Measurements from ENCODE around the gene PFKFB2.

Gene PFKFB2

DNA sequence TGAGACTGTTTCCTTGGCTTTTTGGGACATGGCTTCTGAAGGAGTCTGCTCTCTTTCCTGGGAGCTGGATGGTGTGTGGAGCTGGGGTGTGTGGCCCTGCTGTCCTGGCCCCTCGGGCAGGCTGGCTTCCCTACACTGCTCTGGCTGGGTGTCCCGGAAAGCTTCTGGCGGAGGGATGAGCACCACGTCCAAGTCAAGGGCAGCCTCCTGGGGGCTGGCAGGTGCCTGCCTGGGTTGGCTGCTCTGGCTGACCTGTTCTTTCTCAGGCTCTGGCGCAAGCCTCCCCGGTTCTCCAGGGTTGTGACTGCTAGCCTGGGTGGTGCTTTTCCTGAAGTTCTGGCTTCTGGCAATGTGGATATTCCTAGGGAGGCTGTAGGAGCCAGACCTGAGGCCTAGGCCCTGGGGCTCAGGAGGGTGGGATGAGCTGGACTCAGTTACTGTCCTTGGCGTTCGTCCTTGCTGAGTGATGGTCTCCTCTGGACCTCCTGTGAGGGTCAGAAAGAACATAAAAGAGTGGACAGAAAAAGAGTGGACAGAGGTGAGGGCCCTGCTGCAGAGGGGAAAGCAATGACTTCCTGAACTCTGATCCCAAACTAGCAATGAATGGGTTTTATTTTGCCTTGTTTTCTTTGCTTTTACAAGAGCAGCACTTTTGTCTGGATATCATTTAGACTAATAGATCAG lies 29.9 kb upstream of the PFKFB2 start:
- no peak for DNase-seq

DNA sequence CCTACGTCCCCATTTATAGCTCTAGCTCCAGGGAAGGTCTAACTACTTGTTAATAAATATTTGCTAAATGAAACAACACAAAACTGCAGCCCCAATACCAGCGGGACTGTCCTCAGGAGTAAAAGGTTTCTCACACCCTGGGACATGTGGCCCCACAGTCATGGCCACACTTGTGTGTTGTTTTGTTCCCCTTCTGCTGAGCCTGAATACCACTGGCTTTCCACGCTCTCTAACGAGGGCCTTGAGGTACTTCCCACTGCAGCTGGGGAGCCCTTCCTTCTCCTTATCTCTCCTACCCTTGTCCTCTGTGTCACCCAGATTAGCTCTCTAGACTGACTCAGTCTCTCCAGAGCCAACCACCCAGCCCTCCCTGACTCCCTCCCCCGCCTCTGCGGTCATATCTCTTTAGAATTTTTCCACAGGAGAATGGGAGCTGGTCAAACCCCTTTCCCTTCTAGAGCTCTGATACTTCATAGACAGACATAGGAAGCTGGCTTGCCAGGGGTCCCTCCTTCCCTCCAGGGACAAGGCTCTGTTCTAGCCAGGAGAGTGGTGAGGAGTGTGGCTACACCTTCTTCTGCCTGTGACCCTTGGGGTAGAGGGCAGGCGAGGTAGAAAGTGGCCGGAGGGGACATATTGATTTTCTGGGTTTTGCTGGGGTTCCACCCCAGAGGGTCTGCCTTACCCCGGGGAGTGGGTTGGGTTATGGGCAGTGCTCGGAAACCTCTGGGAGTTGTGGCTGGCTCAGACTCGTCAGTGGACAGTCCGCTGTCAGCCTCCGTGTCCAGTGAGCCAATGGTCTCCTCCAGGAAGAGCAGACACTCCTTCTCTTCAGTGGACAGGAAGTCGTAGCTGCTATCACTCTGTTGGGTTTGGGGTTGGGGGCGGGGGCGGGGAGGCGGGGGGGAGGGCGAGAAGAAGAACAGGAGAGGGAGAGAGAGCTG lies 28.6 kb upstream of the PFKFB2 start:
- DNase-seq = no peak

DNA sequence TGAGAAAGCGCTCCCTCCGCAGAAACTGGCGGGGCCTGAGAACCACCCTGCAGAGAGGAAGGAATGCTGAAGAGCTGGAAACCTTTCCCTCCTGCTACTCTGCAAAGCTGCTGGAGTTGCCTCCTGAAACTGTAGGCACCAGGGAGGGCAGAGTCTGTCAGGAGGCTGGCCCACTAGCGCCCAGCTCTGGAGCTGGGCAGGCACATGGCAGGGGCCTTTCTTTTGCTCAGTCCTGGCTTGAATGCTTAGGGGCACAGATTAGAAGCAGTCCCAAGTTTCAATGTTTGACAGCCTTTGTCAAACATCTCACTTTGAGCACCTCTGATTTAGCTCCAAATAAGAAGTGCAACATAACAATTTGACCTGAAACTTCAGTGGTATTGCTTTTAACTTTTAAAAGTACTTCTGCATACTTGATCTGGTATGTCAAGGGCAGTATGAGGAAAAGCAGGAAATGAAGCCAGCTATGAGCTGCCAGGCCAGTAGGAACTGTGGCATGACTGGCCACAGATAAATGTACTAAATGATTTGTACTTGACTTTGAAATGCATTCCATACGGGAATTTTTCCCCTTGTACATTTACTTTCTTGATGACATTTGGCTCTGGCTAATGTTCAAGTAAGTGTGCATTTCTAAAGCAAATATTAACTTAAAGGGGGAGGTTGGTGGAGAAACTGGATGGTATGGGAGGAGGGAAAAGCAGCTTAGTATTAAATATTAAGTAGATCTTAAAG lies 27.8 kb upstream of the PFKFB2 start:
- no peak for DNase-seq

DNA sequence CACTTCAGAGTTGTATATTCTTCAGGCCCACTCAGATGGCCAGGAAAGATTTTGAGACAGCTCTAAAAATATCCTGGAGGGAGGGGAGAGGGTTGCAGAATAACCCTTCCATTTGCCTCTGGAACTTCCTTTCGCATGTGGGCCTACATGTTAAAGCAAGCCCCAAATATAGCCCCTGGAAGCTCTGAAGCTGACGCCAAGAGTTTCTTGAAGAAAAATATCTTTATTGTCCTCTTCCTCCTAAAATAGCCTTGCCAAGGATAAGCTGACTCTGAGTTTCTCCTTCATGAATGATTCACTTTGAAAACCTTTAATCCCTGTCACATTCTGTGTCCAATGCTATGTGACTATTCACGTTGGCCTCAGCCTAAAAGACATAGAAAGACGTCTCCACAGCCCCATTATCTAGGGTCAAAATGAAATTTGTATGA lies 27.0 kb upstream of the PFKFB2 start:
- no peak for DNase-seq

DNA sequence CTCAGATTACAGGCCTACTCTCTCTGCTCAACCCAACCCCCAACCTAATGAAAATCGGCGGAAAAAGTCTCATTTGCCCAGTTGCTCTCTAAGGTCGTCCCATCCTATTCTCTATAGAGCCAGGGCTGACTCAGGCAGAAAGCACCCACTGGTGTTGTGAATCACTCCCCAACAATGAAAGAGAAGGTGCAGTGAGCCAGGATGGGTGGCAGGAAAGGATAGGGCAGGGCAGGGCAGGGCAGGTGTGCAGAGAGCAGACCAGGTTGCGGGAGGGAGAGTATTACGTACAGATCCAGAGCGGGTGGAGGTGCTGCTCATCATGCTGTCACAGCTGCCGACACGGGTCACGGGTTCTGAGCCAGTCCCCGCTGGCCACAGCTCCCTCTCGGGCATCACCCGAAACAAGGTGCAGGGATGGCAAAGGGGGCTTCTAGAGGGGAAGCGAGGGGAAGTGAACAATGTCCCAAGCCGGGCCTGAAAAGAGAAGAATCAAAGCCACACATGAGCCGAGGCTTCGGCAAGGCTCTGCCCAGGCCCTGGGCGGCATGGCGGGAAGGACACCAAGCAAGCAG lies 25.8 kb upstream of the PFKFB2 start:
- no peak for DNase-seq

DNA sequence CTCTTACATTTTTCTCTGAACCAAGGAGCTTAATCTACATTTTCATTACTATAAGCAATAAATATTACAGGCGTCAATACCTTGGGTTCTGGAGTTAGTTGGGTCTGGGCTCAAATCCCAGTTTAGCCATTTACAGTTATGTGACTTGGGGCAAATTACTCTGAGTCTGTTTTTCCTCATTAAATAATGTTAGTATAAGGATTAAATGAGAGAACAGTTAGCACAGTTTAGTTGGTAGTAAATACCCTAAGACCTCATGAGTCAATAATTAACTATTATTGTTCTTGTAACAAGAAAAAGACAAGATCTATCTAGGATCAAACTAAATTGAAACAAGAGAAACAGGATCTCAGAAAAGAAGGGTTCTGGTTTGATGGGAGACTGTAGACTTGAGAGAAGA lies 25.2 kb upstream of the PFKFB2 start:
- DNase-seq = no peak

DNA sequence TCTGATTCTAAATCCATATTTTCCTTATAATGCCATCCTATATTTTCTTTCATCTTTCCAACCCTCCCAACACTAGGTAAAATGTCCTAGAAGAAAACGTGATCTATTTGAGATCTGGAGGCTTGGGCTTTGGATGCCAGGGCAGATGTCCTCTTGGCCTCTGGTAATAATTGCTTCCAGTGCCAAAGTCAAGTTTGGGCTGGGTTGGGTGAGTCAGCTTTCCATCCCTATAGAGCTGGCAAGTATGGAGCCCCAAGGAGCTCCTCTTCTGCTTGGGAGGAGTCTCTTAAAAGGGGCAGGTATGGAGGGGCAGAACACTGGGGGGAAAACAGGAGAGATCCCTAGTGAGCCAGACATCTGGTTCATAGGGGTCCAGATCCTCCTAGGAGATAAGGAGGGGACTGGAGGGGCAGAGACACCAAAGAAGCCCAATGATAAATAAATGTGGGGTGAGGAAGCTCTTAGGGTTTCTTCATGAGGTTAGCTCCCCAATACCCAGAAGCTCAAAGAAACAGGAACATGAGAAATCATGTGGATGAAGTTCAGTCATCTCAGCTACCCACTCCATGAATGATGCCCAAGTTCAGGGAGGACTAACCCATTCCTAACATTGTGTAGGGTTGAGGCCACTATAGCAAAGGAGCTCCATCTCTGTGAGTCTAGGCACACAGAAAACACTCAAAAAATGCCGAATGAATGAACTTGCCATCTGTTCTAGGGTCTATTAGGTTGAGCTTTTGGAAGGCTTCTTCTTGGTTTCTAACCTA lies 24.0 kb upstream of the PFKFB2 start:
- no peak for DNase-seq

DNA sequence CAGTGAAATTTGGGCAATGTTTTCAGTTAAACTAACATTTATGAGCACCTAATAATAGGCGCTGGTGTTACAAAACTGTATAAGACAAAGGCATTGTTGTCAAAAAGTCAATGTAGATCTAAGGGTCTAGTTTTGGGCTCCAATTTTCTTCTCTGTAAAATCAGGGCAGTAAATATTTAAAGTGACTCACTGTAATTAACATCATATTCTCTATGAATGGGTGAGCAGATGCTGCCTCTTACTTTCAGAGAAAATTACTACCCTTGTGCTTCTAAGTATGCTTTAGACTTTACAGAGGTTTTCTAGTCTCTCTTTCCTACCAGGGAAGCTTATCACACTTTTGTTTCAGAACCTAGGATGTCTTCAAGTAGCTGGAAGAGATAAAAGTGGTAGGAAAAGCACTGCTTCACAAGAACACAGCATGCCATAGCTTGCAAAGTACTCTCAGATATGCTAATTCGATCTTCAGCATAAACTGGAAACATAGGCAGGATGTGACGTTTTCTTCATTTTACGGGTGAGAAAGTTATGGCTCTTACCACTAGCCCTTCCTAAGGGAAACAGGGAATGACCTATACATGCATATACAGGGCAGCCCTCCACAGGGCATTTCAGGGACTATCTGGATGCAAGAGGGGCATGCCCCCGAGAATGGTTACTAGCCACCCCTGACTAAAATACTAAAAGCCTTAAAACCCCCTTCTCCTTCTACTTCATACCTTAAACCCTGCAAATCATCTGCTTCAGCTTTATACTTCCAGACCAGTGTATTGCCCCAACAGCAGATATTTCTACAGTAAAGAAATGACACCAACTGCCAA lies 23.2 kb upstream of the PFKFB2 start:
- no peak for DNase-seq

DNA sequence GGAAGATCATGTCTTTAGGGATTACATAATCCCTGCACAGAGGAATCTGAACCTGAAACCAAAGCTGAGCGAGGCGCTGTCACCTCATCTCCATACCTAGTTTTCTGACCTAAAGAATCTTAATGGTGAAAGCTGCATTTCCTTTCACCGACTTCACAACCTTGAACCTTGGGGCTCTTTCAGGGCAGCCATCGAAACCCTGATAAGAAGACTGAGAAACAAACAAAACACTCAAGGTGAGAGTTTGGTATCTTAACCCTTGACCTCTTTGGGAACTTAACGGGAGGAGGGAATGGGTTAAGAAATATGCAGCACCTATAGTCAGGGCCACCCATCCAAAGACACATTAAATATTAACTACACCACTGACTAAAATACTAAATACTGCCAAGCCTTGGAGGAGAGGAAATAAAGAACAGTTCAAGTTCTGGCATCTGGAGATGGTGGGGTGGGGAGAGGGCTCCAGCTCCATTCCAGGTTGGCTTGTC lies 22.5 kb upstream of the PFKFB2 start:
- DNase-seq = no peak

DNA sequence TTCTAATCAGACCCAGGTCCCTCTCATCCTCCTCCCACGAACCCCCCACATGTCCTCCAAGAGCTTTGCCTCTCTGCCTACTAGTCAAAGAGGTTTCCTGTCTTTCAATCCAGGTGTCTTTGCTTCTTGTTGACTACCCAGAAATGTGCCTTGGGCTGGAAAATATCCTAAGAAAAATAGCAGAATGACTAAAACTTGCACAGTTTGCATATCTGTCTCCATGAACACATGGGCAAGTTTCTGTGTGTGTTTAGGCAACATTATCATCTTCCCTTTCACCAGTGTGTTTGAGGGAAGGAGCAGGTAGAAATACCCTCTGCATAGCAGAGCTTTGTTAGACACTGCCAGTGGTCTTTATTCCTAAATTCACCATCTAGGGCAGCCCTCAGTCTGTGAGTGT lies 22.1 kb upstream of the PFKFB2 start:
- DNase-seq = no peak

DNA sequence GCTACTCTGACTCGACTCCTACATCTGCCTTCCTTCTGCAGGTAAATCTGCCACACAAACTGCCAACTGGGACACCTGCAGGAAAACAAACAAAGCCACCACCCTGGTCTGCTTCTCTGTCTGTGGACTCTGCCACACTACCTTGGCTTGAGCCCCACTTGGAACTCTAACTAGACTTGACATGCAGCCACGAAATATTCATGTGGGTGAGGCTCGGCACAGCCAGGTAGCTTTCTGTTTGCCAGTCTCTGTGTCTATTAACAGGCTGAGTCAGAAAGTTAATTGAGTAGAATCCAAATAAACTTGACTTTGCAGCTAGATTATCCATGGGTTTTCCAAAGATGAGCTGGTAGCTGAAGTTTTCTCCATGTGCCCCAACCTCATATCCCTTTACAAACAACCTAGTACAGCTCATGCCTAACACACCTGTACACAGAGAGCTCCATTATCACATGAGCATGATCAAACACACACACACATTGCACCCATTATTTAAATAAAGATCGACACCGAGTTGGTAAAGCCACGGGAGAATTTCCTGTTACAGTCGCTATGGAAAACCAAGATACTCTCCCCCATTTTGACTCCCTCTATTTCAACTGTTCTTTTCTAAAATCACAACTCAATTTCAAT lies 21.3 kb upstream of the PFKFB2 start:
- DNase-seq = no peak

DNA sequence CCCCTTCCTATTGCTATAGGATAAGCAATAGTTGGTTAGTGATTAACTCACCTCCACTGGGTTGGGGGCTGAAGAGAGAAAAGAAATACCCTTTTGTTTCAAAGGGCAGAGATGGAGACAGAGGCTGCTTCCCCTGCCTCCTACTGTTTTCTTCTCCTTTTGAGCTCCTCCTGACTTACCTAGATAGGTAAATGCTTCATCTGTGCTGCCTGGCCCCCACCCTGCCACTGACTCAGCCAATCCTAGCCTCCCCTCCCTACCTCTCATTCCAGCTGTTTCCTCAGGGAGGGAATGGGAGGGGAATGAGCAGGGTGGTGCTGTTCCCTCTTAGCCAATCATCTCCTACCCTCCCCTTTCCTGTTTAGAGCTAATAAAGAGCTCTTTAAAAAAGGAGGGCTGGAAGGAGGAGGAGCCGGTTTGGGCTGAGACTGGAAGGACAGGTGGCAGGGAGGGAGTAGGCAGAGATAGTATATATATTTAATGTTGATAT lies 20.5 kb upstream of the PFKFB2 start, which contains the start of gene C1orf116:
Gene C1orf116, minus strand, starts transcription at position 229 of the 490 bp plus-strand sequence. CDS start 5,158 bp downstream, outside the sequence.
- DNase-seq = no peak

DNA sequence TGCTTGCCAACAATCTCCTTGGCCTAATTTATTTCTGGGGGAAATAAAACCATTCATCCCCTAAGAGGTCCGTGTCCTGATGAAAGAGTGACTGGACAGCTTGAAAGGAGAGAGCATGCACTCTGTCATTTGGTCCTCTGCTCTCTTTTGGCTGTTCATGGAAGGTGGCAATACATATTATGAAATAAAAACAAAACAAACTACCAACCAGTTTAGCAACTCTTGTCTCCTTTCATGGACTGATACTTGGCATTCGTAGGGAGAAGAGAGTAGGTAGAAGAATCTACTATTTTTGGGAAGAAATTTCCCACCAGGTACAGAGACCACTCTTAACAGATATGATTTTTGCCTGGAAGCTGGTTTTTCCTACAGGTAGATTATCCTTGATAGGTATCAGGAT lies 19.8 kb upstream of the PFKFB2 start:
- no peak for DNase-seq

DNA sequence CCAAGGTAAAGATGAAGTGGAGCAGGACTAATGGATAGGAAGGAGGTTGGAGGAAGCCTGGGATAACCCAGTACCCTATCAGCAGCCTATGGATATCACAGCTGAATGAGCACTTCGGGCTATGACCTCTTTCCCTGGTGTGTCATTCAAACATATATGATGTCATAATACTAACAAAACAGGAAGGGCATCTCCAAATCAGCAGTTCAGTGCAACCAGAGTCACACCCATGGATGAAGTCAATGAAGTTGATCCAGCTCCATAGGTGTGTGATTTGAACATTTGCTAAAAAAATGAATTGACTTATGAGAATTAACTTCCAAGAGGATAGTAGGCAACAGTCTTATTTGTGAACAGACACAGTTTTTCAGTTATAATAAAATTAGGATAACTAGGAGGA lies 18.9 kb upstream of the PFKFB2 start:
- DNase-seq = no peak

DNA sequence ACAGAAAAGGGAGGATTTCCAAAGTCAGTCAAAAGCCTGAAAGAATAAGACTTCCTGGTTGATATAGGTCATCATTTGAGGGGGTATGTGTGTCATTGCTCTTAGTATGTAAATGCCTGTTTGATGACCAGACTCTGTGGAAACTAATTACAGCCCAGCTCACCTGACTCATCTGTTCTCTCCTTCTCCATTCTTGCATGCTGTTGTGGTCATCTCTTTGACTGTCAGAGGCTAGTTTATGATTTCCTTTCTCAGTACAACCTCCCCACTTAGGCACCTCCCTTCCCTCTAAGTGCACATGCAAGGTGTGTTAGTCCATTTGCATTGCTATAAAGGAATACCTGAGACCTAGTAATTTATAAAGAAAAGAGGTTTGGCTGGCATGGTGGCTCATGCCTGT lies 18.1 kb upstream of the PFKFB2 start:
- DNase-seq = no peak

DNA sequence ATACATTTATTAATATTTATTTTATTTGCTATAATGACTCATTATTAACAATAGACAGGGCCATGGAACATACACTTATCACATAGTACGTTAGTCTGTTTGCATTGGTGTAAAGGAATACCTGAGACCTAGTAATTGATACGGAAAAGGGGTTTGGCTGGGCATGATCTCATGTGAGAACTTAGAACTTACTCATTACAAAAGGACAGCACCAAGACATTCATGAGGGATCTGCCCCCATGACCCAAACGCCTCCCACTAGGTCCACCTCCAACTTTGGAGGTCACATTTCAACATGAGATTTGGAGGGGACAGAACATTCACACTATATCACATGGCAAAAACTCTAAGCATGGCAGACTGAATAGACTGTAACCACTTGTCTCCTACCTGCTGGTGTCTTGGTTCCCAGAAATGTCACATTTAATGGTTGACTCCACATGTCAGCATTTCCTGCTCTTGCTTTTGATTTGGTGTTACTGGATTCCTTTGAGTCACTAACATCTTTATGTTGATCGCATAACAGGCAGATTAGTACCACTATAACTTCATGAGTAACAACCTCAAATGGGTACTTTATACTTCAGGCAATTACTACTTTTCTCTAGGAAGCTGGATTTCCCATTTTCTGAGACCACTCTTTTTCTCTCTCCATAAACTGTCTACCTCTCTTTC lies 17.1 kb upstream of the PFKFB2 start:
- no peak for DNase-seq

DNA sequence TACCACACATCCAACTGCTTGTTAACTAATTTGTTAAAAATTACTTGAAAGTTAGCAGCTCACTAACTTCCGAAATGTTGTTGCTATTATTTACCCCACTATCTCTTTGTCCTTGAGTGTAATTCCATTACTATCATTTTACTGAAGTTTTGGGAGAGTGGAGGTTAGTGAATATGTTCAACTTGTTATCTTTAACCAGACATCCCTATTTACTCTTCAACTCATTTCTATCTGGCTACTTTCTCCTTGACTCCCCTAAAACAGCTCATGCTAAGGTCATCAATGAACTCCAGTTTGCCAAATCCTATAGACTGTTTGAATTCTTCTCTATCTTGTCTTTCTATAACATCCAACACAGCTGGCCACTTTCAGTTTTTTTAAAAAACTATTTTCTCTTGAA lies 16.2 kb upstream of the PFKFB2 start:
- DNase-seq = no peak

DNA sequence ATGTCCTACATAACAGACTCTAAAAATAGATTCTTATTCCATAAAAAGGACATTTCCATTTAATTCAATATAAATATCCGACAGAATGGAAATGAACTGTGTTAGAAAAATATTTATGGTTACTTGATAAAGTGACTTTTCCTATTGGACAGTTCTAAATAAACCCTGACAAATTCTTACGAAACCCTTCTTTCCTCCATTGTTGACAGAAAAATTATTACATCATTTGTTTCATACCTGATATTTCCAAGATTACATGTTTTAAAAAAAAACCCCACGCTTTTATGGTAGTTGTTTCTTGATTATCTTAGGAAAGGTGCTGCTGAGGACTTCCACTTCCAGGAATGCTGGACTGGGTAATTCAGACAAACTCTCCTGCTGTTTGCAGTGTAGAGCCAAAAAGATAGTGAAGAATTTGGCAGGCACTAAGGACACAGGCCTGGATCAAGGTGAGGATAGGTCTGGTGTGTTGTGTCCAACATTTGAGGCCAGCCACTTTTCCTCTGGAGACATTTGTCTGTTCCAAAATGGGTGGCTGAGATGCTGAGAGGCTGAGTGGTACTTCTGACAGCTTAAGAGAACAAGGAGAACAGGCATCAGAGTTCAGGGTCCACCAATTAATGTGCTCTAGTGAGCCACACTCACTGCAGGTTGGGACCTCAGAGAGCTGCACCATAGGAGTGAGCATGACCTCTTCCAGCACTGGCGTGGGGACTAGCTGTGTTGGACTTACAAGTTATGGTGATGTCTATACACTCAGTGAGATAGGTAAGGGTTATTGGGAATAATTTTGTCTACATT lies 13.5 kb upstream of the PFKFB2 start:
- DNase-seq = no peak

DNA sequence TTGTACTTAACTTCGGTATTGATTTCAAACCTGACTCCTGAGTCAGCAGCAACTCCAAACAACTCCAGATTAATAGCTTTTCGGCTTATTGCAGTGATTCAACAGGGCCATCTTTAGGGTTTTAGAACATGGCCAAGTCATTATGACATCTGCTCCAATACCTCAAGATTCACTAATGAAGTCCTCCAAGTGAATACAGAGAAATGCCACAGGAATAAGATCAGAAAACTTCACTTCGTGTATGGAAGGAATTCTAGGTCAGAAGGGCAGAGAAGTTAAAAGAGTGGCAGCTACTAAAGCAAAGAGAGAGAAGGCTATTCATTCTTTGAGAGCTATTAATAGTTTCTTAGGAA lies 12.9 kb upstream of the PFKFB2 start:
- no peak for DNase-seq
